HG03060 (cell line): Measurements from ENCODE around the gene ATF7IP.
"Not testable (repeated sequence)": the region's sequence is repeated elsewhere in the genome, so short reads cannot be mapped to it uniquely, and the experiment has no call there.

Source experiments
- ATAC-seq: cut with Tn5 transposase; IDR thresholded peaks from one replicate; pipeline ENCODE4 v1.9.1; 2021; ENCODE audit warnings: low read depth, moderate number of reproducible peaks; ENCODE audit not compliant: unreplicated experiment

ATF7IP gene

DNA sequence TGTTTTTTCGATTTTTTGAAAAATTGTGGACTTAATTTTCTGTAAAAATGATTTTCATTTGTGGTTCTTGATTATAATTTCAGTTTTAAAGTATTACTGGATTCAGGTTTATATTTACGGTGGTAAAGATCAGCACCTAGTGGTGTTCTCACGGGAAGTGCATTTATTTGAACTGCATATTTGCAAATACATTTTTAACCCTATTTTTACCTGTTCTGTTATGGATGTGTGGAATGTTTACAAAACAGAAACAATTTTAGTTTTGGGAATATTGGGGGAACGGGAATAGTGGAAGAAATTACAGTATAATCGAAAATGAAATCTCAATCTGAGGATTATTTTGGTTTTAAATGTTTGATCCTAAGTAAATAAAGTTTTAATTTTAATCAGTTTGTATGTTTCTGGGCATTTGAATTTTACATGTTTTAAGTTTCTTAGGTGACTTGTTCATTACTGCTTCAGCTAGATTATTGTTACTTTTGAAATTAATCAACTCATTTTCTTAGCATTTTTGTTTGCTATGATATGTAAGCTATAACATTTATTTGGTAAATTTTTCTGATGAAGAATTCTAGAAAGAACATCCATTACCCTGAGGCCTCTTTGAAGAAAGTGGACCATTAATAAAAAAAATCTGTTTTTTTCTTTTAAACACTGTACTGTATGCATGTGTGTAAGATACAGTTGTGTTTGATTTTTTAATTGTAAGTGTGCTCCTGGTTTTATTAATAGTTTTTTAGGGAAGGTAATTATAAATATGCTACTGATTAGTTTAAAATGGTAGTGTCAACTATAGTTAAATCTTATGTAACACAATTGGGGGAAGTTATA, 942 bp downstream of the ATF7IP start:
- no peak for ATAC-seq

DNA sequence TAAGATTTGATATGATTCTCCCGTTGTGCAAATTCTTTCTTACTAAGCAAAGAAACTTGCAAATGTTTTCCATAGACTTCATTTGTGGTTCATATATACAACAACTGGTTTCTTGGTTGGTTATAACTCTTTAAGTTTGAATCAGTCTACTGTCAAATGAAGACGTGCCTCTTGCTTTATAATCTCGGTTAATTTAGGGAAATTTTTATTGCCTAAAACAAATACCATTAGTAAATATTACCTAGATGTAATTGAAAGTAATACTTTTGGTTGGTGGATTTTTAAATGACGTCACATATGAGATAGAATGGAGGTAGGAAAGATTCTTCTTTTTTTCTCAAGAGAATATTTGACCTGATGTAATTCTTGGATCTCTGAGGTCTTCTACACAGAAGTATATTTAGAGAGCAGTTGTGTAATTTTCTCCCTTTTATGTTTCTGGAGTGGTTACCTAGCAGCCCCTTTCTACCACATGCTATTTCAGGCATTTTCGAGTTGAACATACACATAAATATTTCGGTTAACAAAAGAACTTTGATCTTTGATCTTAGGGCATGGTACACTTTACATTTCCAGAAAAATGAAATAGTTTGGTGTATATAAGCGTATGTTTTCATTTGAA, 1.7 kb downstream of the ATF7IP start:
- ATAC-seq: peak; percentile 26

DNA sequence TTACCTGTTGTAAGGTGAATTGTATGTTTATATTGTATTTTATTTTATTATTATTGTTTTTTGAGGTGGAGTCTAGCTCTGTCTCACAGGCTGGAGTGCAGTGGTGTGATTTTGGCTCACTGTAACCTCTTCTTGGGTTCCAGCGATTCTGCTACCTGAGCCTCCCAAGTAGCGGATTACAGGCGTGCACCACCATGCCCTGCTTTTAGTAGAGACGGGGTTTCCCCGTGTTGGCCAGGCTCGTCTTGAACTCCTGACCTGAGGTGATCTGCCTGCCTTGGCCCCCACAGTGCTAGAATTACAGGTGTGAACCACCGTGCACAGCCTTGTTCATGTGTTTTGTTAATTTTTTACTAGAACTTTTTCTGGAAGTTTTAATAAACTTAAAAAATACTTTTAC, 3.8 kb downstream of the ATF7IP start:
- no peak for ATAC-seq

DNA sequence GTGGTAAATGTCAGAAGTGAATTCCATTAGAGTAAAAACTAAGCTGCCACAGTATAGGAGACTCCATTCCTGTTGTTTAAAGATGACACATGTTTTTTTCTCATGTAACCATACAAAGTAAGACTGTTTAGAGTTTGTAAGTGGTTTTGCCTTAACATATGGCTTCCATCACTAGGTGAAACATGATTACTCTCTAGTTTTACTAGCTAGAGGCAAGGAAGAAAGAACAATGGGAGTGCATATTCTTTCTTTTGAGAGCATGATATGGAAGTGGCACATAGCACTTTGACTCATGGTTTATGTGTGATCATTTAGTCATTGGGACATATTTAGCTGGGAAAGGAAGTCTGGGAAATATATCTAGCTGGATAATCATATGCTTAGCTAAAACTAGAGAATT, 7.7 kb downstream of the ATF7IP start:
- no peak for ATAC-seq

DNA sequence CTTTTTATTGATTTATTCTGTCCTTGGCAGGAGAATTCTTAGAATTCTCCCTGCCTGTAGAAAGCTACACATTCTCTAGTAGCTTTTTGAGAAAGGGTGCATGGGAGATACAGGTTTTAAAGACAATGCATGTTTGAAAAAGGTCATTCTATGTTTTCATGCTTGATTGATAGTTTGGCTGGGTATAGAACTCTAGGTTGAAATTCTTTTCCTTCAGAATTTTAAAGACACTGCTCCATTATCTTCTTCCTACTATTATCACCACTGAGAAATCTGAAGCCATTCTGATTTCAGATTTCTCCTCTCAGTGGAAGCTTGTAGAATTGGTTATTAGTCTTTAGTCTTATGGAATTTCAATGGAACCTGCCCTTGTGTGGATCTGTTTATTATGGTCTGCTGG, 14.0 kb downstream of the ATF7IP start:
- ATAC-seq: no peak

DNA sequence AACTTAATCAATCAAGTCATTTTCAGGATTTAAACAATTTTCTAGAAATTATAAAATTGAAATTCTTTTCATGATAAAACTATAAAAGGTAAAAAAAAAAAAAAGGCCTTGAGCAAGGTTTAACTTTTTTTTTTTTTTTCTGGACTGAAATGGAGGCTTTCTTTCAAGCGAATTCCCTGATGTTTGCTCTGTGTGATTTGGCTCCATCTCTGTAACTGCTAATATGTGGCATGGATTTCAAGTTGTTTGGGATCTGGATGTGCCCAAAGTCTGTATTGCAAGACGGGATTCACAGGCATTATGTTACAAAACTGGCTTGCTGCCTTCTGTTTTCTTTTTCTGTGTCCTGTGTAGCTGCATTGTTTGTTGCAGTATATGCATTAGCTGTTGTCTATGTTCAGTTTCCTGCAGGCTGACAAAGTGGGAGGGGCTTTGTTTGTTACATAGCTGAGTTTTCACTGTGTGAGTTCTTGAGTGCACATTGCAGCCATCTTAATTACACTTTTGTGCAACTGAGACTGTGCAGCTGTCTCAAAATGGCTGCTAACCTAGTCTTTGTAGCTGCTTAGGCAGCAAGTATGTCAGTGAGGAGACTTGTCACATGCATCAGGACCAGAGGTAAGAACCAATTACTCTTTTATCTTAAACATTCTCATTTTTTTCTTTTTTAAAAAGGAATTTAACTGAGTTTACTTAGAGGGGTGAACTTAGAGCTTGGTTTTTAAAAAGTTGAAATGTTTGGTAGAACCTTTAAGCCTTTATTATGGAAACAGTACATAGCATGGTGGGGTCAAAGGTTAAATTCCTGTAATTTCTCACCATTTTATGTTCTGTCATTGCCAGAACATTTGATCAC, 19.5 kb downstream of the ATF7IP start:
- peak; percentile 94 for ATAC-seq

DNA sequence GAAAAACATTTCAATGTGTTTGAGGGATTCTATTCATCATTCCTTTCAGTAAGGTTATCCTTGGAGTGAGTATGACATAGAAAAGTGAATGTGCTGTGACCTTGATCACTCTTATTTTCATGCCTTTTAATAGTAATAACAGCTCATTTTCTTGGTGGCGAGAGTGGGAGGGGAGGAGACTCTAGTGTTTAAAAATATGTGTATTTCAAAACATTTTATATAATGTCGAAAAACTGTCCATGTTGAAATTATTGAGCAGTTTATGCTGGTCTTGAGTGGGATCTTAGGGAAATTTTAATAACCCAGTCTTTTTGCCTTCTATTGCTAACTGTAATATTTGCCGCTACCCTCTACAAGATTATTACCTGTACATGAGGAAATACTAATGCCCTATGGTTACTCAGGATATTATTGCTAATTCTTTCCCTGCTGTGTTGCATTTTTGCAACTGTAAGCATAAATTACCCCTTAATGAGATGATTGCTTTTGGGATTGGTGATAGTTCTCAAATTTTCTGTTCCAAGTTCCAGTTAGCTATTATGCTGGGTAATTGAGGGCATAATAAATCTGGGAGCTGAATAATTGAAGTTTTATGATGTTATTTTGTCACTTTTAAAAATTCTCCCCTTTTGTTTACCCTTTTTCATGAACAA, 21.9 kb downstream of the ATF7IP start:
- no peak for ATAC-seq

DNA sequence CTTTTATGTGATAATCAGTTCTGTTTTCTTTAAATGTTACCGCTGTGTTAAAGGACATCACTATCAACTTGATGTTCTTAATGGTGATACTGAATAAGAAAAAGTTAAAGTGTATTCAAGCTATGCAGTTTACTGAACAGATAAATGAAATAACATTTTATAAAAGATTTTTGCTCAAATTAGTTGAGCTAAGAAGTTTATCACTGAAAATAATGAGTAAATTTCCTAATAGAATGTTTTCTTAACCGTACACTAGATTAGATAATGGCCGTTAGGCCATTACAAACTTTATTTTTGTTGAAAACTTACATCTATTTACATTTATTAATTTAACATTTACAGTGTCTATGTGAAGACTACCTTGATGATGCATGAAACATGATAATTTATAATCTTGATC, 25.0 kb downstream of the ATF7IP start:
- ATAC-seq: no peak

DNA sequence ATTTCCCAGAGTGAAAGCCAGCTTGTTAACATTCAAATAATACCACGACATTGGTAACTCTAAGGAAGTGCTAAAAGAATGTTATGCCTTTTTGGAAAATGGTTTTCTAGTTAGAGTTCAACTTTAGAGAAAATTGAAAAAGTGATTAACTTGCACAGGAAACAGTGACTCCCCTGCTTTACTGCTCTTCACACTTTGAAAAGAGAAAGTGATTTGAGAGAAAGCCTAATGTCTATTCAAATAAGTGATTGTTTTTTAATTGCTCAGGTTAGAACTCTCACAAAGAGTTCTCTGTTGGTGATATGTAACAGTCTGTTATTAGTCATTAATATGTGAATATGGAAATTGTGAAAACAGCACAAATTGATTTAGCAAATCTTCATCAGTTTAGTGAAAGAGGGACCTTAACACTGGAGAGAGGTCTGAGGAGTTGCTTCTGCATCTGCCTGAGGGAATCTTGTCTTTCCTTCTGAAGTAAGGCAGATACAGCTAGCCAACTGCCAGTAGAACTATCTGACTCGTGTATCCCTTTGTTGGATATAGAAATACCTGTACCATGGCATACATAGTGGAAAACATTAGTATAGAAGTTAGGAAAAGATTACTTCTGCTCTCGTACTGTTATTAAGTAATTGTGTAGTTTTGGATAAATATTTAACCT, 25.5 kb downstream of the ATF7IP start:
- ATAC-seq: no peak

DNA sequence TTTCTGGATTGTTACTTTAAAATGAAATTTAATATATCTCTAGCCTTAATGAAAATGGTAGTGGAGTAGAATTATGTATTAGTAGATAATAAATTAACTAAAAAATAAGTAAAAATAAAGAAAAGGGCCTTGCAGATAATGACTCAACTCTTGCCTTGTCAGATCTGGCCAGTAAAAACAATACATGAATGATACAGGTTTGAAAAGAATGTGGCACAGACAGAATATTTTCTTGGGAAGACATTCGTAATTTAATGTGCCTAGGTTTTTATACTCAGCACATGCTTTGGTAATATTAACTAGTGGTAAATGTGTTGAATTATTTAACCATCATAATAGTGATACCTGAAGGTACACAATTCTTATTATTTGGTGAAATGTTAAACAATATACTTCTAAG, 28.3 kb downstream of the ATF7IP start:
- no peak for ATAC-seq

DNA sequence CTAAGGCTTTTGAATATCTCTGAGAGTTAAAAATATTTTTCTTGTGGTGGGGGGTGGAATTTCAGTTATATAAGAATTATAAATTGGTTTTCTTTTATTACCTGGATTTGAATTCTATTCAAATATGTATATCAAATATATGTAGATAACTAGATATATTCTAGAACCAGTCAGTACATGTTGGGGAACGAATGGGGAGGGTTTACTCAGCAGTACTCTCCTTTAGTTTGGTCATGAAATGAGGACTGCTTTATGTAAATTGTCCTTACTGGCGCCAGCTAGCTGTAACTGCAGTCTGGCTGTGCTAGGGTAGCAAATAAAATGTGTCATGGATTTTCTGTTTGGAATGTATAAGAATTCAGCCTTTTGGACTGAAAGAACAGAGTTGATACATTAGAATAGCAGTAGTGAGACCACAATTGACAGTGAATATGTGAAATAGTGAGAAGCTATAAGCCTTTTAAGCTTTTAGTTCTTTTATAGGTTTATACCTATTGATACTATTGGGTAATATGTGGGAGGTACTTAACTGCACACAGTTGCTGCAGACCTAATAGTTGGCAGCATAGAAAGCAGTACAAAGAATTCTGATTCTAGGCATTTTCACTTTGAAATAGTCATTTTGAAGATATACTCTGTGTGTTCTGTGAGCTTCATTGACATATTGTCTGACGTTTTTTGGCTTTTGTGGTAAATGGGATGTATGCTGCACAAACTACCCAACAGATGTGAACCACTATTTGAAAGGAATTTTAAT, 29.0 kb downstream of the ATF7IP start:
- peak; percentile 60 for ATAC-seq

DNA sequence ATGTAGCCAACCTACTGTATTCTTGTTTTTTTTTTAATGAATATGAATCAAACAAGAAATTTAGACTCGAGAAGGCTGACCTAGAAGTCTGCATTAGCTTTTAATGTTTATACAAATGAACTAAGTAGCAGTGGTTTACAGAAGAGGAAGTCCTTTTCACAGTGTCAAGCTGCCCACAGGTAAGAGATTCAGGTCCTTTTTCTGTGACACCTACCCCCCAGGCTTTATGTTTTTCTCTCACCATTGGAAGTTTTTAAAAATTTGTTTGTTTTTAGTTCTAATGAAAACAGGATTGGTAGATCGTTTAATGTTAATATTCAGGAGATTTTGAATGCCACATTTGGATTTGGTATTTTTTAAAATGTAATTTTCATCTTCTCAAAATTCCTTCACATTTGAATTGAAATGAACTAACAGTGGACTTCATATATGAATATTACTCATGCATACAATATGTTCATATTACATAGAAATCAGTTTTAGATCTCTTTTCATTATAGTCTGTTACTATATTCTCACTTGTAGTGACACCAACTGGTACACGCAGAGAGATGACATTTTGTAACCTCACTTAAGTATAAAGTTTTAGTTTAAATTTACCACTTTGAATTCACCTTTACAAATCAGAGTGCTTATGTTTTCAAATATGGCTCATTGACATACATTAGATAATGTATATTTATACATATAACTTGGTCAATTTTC, 29.7 kb downstream of the ATF7IP start:
- ATAC-seq: peak; percentile 23

DNA sequence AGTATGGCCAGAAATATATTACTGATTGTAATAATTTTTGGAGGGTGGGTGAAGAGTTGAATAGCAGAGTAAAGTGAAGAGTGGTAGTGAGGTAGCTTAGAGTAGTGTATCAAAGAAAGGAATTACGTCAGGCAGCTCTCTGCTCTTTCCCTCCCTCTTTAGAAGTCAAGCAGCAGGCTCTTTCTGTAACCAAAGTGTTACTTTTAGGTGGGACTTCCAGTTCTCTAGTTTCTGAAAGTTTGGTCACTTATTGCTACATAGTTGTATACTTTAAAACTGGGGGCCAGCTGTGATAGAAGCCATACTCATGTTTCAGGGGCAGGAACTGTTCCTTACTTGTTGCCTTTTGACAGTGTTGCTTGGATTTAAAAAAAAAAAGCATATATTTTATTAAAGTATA, 30.6 kb downstream of the ATF7IP start:
- ATAC-seq: peak; percentile 47

DNA sequence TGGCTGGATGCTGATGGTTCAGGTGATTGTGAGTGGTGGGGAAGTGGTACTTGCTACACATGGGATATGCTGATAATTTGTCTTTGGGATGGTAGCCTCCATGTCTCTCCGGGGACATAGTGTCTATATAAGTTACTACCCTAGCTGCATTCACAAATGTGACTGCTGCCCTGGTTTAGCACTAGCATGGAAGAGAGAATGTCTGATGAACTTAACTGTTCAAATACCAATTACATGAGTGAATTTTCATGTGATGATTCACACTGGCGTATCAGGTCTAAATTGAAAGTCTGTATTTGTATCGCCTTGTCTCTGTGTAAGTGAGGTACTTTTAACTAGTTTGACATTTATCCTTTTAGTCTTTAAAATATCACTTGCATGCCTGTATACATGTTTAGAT, 34.4 kb downstream of the ATF7IP start:
- ATAC-seq: no peak

DNA sequence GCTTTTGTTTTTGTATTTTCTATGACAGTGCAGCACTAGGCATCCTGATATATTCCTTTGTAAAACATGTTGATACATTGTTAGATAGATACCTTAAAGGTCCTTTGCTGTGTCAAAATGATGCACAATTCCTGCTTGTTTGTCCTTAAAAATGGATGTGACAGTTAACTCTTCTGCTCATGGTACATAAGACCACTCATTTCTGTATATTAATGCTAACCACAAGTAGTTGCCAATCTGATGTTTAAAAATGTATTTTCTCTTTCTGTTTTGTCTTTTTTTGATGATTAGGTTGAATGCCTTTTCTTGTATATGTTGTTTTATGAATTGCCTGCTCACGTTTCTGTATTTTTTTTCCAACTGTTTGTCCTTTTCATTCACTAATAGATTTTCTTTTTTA, 35.1 kb downstream of the ATF7IP start:
- ATAC-seq: no peak

DNA sequence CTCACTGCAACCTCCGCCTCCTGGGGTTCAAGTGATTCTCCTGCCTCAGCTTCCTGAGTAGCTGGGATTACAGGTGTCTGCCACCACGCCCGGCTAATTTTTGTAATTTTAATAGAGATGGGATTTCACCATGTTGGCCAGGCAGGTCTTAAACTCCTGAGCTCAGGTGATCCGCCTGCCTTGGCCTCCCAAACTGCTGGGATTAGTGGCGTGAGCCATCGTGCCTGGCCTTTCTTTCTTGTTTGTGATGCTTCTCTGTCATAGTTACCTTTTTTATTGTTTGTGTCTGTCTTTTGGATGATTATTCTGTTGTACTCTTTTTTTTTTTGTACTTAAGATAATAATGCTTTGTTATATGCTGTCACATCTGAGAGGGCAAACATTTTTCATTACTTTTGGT, 35.8 kb downstream of the ATF7IP start:
- not testable (repeated sequence) for ATAC-seq

DNA sequence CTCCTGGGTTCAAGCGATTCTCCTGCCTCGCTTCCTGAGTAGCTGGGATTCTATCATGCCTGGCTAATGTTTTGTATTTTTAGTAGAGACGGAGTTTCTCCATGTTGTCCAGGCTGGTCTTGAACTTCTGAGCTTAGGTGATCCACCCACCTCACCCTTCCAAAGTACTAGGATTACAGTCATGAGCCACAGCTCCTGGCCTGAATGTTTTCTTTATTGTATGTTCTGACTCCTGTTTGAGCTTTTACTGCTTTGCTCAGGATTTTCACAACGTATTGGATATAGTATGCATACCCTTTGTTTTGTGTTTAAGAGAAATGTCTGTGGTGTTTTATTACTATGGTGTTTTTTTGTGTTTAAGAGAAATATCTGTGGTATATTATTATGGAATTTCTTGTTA, 37.2 kb downstream of the ATF7IP start:
- ATAC-seq: no peak

DNA sequence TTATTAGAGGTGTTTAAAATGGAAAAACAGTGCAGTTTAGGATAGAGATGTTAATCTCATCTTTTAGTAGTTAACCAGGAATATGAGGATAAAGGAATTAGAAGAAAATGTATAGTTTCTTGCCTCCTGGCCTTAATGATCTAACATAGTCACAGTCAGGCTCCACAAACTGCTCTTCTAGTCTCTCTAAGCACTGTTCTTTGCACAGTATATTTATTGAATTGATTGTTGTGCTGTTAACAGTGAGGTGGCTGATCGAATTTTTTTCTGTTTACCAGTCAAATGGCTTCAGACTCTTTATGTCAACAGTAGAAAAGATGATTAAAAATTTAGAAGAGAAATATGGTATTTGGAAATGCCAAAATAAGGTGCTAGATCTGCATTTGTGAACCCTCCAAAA, 37.8 kb downstream of the ATF7IP start:
- ATAC-seq: no peak

DNA sequence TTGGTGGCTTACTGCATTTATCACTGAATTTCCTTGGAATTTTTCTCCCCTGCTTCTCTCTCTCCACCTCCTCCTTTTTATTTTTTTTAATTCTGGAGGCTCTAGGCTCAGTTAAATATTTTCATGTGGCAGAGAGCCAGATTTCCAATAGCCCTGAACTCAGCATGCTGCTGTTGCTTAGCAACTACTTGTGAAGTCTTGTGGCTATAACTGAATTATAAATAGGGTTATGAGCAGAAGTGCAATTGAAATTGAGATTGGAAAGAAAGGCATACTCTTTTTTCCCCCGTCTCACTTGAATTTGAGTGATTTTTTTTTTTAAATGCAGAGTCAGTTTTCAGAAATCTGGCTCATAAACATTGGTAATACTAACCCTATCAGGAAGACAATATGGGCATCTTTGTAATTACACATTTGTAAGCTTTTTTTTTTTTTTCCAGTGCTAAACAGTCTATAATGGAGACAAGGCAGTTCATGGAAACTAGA, 38.3 kb downstream of the ATF7IP start:
- ATAC-seq: no peak
